A549 treated with CORT108297 at 1 μM for 4 hours (cell line): ENCODE data around the gene FOXD3. TPM values are rescaled to one million over a fixed set of nuclear protein-coding genes. Genes with fewer than 3 reads are reported as not detected.

Experiments
- total RNA-seq: library from RNA; stranded (reverse); fragments of 200-300 nt; extraction: Qiagen RNA extraction; gene quantifications from 5 replicates; pipeline ENCODE4 v1.2.3, GENCODE V29; 2022

The FOXD3 gene
- total RNA-seq, result 0.59 to 1.2 TPM (median 0.85 TPM) in 5 replicates

DNA sequence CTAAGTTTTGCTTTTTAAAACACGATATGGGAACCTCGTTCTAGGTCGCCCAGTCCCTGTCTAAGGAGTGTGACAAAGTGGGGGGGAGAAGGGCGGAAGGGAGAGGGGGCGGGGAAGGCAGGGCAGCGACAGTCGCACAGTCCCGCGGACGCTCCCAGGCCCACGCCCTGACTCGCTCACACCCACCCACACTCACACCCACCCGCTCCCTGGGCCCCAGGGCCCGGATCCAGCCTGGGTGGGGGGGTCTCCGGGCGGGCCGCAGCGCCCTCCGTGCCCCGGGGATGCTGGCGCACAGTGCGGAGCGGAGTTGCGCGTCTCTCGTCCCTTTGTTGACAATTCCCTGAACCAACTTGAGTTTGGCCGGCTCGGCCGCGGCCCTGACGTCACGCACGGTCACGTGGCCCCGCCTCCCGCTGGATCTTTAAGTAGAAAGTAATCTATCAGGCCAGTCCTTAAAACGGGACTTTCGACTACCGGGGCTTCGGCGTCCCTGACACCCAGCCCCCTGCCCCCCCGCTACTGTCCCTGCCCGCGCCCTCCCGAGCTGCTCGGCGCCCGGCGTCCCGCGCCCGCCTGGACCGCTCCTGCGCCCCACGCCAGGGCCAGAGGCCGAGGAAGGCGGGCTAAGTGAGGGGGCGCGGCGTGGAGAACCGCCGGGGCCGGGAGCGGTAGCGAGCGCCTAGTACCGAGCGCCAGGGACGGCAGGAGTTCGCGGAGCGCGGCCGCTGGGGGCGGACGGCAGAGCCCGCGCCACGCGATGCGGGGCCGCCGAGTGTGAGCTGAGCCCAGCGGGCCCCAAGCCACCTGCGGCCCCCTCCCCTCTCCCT is at the start of gene FOXD3:
TSS of gene FOXD3 (plus strand) at position 454 of the 830 bp plus-strand sequence. CDS start 492 bp downstream, outside the sequence.

DNA sequence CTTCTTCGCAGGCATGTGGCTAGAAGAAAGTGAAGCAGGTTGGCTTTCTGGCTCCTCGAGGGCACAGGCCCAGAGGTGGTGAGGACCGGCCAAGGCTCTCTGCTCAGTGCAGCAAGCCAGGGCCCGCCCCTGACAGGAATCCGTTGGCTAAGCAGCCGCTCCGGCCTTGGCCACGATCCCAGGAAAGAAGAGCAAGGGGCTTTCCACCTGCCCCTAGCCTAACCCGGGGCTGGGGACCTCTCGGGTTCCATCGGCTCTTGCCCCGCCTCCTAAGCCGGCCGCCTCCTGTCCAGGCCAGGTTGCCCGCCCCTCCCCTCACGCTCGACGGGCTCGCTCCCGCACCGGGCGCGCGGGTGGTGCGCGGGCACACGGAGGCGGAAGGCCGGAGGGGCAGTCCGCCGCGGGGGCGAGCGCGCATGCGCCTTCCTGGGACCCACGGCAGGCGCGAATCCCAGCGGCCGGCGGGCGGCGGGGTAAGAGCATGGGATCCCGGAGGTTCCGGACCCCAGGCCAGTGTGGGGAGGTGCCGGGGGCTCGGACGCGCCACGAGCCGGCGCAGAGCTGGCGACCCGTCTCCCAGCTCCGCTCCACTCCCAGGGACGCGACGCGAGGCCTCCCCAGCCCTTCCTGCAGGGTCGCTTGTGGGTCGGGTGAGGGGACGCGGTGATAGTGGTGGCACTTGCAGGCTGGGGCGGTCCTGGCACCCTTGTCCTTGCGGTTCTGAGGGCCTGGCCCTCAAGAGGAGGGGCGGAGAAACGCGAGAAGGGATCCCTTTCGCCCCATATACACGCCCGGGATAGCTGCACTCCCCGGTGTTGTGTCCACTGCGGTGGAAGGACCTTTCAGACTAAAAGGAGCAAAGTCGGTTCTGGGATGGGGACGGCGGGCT is 45.1 kb downstream of the FOXD3 start, which contains the start of gene ALG6:
TSS of gene ALG6 (plus strand) at position 413 of the 889 bp plus-strand sequence. CDS start 3,351 bp downstream, outside the sequence.

Other genes with a start within 250 kb of the FOXD3 start
- gene ALG6, start 45.1 kb downstream of the FOXD3 start, total RNA-seq, result 5.8 to 6.6 TPM (median 6.1 TPM) in 5 replicates
- 24.2 to 29.1 TPM (median 25.0 TPM) in 5 replicates for gene ITGB3BP, start 200.7 kb downstream of the FOXD3 start, total RNA-seq
- 2.3 to 4.0 TPM (median 3.0 TPM) in 5 replicates for gene EFCAB7, start 201.0 kb downstream of the FOXD3 start, total RNA-seq